GM21367 (cell line): ENCODE results near the gene PLIN4.

Source experiments
- ATAC-seq: cut with Tn5 transposase; IDR thresholded peaks from one replicate; pipeline ENCODE4 v1.9.1; 2021; ENCODE audit not compliant: unreplicated experiment

PLIN4 gene

GRCh38 chr19:4456843-4457653 is 61.2 kb downstream of the PLIN4 start:
- ATAC-seq: no peak

- no peak for ATAC-seq
These were observed 61.8 kb downstream of the PLIN4 start for GRCh38 chr19:4456476-4456842.

GRCh38 chr19:4455719-4456475 is 62.4 kb downstream of the PLIN4 start:
- no peak for ATAC-seq

GRCh38 chr19:4454747-4455718 is 63.3 kb downstream of the PLIN4 start:
- ATAC-seq: no peak

GRCh38 chr19:4453232-4454179 is 64.8 kb downstream of the PLIN4 start:
- ATAC-seq: no peak

- no peak for ATAC-seq
These were observed 65.9 kb downstream of the PLIN4 start for GRCh38 chr19:4452230-4452990.
